HG02870 (cell line): Measurements from ENCODE around the gene TBC1D14.

Experiments
- ATAC-seq: cut with Tn5 transposase; IDR thresholded peaks from one replicate; pipeline ENCODE4 v1.9.1; 2021; ENCODE audit warnings: mild to moderate bottlenecking, moderate library complexity; ENCODE audit not compliant: unreplicated experiment

TBC1D14 gene

GRCh38 chr4:6946497-6946896 is 36.9 kb downstream of the TBC1D14 start:
- no peak for ATAC-seq

- no peak for ATAC-seq
These were observed 38.5 kb downstream of the TBC1D14 start for GRCh38 chr4:6948134-6948460.

GRCh38 chr4:6951880-6952381 is 42.3 kb downstream of the TBC1D14 start:
- ATAC-seq = no peak

GRCh38 chr4:6953751-6954380 is 44.2 kb downstream of the TBC1D14 start:
- ATAC-seq = no peak

GRCh38 chr4:6955261-6955911 is 45.8 kb downstream of the TBC1D14 start:
- ATAC-seq = no peak

- ATAC-seq = no peak
These were observed 46.4 kb downstream of the TBC1D14 start for GRCh38 chr4:6956087-6956433.

GRCh38 chr4:6956434-6957147 is 47.0 kb downstream of the TBC1D14 start:
- no peak for ATAC-seq

- no peak for ATAC-seq
These were observed 47.5 kb downstream of the TBC1D14 start for GRCh38 chr4:6957148-6957520.

GRCh38 chr4:6957994-6958393 is 48.4 kb downstream of the TBC1D14 start:
- no peak for ATAC-seq

GRCh38 chr4:6959261-6959660 is 49.6 kb downstream of the TBC1D14 start:
- no peak for ATAC-seq

- ATAC-seq = no peak
These were observed 50.5 kb downstream of the TBC1D14 start for GRCh38 chr4:6960154-6960553.

GRCh38 chr4:6960628-6961412 is 51.2 kb downstream of the TBC1D14 start:
- ATAC-seq = no peak

GRCh38 chr4:6961496-6962210 is 52.0 kb downstream of the TBC1D14 start:
- ATAC-seq = no peak

GRCh38 chr4:6962211-6963041 is 52.8 kb downstream of the TBC1D14 start:
- no peak for ATAC-seq

GRCh38 chr4:6963139-6963611 is 53.5 kb downstream of the TBC1D14 start:
- ATAC-seq = no peak

GRCh38 chr4:6964858-6965257 is 55.2 kb downstream of the TBC1D14 start:
- no peak for ATAC-seq

GRCh38 chr4:6965329-6965728 is 55.7 kb downstream of the TBC1D14 start:
- ATAC-seq = no peak

- no peak for ATAC-seq
These were observed 58.3 kb downstream of the TBC1D14 start for GRCh38 chr4:6967846-6968340.

GRCh38 chr4:6968496-6968895 is 58.9 kb downstream of the TBC1D14 start:
- no peak for ATAC-seq
